GM12801 (cell line): ENCODE measurements around the gene TMPRSS6.

Source experiments
- CTCF ChIP-seq: IDR thresholded peaks from one replicate; pipeline ENCODE4 v1.5.1; 2011; ENCODE audit warnings: control low read depth; ENCODE audit not compliant: insufficient read length; ENCODE audit errors: extremely low read depth

Gene TMPRSS6

GRCh38 chr22:37107816-37108621 is 1.5 kb downstream of the TMPRSS6 start:
- no peak for TF ChIP-seq CTCF

DNA sequence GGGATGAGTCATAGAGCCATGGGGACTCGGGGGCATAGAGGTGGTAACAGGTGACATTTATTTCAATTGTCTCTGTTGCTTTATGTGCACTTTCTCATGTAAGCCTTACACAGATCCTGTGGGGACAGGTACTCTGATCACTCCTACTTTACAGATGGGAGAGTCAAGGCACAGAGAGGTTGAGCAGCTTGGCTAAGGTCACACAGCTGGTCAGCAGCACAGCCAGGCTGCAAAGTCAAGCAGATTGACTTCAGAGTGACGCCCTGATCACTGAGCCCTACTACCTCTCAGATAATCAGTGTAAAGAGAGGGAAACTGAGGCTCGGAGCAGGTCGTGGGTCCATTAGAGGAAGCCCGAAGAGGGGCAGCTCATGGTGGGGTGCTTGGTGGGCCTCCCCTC is 3.5 kb downstream of the TMPRSS6 start:
- no peak for TF ChIP-seq CTCF

DNA sequence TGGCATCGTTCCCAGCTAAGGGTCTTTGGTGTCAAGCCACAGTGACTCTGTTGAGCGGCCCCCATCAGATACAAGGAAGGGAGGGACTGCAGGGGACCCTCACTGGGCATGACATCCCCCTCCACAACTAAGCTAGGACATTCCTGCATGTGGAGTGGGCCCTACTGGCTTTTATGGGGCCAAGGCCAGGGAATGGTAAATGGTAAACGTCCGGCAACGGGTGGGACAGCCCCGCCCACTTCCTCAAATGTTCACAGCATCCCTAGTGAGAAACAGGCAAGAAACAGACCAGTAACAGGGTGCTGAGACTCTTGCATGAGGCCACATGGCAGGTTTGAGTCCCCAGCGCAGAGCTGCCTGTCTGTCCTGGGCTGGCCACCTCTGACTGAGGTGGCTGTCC is 4.4 kb downstream of the TMPRSS6 start:
- no peak for TF ChIP-seq CTCF

- TF ChIP-seq CTCF = no peak
Measured at GRCh38 chr22:37103656-37104452, 5.7 kb downstream of the TMPRSS6 start.

GRCh38 chr22:37103151-37103550 is 6.4 kb downstream of the TMPRSS6 start:
- TF ChIP-seq CTCF = no peak

DNA sequence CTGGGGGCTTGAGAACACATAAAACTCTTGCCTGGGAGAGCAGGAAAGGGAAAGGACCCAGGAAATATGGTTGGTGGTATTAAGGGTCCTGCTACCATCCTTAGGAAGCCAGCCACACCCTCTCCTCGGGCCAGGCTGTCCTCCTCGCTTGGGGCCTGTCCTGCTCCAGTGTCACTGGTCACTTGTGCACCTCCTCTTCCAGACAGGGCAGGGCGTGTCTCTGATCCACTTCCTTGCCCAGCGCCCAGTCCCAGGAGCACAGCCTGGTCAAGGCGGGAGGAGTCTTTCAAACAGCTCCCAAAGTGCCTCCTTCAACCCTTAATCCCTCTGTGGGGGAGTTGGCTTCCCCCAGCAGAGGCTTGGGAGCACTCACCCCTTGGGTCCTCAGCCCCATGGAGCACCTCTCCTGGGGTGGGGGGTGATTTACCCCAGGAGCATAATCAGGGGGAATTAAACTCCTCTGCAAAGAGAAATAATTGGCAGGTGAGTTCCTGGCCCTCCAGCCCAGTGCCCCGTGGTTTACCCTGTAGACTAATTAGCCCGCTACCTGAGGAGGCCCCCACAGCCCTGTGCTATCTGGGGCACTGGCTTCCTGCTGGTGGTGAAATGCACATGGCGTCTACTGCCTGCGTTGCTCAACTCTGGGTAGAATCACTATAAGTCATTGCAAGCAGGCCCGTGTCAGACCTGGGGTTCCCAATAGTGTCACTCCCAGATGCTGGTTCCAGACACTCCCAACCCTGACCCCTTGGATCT is 8.0 kb downstream of the TMPRSS6 start:
- no peak for TF ChIP-seq CTCF

GRCh38 chr22:37100589-37101127 is 8.9 kb downstream of the TMPRSS6 start:
- TF ChIP-seq CTCF = no peak
